Glomerular visceral epithelial cell (primary cell): ENCODE measurements around the gene CAMK2B.
A peak's percentile ranks its signal among the peaks of the same experiment; 100 is the strongest.
"Not testable (repeated sequence)": the region's sequence is repeated elsewhere in the genome, so short reads cannot be mapped to it uniquely, and the experiment has no call there.

ENCODE experiments used
- DNase-seq: peaks from one replicate; pipeline ENCODE4 v3.0.0-alpha.2; 2016; ENCODE audit errors: extremely low spot score

The CAMK2B gene

DNA sequence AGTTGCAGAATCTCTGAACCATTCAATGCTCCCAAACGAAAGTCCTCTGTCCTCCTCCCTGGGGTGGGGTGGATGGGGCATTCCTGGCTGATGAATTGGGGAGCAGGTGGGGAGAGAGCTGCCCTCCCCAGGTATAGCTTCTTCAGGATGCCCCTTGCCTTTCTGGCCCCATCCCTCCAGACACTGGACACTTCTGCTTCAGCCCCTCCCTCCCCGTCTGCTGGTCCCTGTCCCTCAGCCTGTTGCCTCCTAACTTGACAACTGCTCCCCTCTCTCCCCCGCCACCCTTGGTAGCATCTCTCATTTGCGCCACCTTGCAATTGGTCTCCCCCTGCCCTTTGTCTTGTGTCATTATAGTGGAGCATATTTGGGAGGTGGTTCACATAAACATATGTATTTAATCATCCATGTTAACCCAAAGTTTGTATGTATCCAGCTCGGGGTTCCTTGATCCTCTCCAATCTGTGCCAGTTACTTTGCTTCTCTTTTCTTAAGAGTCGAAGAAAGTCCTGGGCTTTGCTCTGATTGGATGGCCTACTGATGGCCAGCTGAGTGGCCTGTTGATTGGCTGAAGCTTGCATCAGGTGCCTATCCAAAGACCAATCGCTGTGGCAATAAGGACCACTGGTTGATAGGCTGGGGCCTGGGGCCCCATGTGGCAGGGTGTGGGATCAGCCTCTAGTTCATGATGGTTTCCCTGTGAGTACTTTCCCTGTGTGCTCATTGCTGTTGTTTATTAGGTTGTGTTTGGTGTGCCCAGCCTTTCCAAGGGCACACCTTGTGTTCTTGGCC lies 132.2 kb downstream of the CAMK2B start:
- no peak for DNase-seq

DNA sequence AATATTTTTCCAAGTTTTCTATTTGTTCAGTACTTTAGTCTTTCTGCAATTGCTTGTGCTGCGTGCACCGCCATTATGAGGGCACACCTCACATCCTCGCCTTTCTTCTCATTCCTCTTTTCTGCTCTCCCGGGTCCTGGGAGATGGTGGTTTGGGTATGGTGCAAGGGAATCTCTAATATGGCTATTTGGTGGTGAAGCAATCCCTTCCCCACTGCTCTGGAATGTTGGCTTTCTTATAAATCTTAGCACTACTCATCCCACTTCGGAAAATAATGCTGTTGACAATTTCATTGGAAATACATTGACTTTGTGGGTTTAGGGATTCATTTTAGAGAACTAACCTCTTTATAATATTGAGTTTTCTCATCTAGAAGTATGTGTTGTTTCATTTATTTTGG lies 134.2 kb downstream of the CAMK2B start:
- DNase-seq: no peak

DNA sequence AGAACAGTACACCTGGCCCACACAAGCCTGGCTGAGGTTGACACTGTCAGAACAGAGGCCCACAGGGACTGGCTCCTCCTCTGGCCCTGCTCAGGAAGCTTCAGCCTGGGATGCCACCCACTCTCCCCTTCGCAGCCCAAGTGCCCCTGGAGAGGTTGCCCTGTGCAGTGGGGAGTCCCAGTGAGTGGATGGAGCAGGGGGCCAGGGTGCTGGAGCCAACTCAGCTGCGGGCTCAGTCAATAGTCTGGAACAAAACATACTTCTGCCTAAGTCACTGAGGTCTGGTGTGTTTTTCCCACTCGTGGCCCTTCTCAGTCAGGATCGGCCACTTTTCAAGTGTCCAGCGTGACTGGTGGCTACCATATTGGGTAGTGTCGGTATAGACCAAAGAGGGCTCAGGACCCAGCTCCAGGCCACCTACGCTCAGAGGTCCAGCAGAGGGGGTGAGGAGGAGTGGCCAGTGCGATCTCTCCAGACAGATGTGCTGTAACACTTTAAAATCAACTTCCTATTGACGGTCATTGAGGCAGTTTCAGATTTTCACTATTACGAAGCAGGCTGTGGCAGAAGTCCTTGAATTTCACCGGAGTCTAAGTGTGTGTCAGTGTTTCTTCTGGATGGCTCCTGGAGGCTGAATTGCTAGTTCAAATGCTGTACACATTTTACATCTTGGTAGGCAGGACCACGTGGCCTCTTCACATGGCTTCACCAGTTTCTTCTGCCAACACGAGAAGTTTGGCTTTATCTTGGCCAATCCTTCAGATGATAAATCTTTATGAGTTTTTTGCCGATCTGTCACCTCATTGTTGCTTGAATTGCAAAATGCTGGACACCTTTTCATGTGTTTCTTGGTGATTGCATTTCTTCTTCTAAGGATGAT lies 135.2 kb downstream of the CAMK2B start:
- no peak for DNase-seq

DNA sequence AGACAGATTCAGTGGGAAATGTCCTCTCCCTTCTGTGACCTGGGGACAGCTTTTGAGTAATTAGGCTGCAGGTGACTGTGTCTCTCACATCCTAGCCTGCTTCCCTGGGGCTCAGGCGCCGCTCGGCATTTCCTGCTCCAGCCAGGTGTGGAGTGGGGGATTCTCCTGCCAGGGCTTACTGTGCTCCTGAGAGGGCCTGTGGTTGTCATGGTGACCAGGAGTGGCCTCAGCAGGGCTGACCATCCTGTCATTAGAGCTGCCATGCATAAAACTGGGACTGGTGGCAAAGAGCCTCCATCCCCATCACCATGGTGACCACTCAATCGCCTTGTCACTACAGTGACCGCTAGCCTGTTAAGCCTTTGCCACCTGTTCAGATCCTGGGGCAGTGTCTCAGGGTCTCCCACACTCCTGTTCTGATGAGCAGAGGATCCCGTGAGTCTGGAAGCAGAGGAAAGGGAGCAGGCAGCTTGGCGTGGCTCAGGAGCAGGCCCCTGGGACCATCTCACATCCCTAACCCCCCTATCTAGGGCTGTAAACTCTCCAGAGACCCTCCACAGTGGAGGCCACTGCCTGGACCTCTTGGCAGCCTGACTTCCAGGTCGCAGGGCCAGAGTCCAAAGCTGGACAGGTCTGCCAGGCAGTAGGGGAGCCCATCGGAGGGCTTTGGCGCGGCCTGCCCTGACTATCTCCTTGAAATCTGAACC lies 136.0 kb downstream of the CAMK2B start, which contains the start of gene GCK:
GCK (minus strand) TSS at position 154 of the 707 bp plus-strand sequence. CDS start 486 bp downstream, outside the sequence.
- no peak for DNase-seq

DNA sequence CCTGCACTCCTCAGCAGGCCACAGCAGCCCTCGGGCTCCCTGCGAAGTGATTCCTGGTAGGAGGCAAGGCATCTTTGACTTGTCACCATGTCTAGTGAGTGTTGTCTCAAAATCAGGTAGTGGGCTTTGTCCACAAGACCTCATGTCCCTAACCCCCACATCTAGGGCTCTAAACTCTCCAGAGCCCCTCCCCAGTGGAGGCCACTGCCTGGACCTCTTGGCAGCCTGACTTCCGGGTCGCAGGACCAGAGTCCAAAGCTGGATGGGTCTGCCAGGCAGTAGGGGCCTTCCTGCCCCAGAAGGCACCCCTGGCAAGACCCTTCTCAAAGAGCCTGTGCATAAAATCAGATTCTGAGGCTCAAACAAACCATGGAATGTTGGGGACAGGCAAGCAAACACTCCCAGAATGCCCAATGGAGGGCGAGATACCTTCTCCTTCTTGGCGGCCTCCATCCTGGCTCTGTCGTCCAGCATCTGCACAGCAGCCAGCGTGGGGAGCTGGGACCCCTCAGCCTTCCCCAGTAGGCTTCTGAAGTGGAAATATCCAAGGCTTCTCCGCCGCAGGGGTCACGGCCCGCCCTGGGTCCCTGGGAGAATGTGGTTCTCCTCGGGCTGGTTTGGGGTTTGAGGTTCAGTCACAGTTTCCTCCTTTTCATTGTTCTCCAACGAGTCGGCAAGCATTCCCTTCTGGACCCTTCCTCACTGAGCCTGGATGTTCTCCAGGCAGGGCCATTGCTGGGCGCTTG lies 136.7 kb downstream of the CAMK2B start:
- DNase-seq: no peak

DNA sequence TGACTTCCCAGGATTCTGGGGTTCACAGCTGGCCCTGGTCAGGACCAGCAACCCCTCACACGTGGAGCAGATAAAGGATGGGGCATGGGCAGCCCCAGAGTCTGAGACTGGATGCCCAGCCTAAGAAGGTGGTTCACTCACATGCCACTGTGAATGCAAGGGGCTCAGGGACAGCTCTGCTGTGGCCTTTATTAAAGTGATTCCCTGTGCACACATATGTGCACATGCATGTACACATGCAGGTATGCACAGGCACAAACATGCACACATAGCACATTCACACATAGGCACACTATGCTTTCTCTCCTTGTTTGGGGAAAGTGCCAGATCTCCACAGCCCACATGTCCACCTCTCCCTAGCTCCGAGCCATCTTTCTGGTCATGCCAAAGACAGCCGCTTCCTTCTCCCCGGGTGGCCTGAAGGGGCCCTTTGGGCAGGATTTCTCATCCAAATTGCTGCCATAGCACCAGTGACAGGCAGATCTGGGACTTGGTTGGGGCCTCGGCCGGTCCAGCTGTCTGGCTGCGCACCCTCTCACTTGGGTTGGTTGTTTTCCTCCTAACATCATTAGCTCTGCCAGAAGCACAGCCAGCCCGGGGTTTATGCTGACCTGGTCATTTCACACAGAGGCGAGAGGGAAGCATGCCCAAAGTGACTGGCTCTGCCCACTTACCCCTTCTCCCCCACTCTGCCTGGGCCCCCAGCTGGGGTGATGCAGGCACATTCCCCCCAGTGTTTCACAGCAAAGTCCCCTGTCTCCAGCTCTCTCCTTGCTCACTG lies 137.6 kb downstream of the CAMK2B start:
- no peak for DNase-seq

DNA sequence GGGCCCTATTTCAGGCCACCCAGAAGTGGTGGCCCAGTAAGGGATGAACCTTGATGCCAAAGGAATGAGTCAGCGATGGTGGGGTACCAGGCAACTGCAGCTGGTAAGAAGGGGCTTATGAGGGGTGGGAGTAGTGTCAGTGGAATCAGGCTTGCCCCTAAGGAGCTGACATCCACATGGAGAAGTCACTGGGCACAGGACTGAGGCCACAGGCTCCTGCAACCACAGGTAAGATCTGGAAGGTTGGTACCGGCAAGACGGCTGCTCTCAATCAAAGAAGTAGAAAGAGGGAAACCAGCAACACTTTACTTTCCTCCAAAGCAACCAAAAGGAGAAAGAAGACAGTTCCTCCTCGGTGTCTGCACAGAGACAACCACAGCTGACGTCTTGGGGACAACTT lies 138.7 kb downstream of the CAMK2B start:
- no peak for DNase-seq

DNA sequence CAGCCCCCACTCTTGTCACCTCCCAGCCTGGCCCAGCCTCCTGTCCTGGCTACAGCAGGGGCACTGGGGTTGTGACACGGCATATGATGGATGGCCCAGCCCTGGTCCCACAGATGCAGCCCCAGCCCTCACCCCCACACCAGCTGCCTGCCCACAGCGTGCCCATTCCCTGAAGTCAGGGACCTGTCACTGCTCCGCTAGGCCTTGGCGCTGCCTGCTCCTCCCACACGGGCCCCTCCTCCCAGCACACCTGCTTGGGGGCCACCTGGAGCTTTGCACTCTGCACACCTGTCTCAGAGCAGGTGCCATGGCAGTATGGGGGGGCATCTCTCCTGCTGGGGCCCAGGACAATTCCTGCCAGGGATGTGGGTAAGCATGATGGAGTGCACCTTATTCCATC lies 139.7 kb downstream of the CAMK2B start:
- DNase-seq: no peak

DNA sequence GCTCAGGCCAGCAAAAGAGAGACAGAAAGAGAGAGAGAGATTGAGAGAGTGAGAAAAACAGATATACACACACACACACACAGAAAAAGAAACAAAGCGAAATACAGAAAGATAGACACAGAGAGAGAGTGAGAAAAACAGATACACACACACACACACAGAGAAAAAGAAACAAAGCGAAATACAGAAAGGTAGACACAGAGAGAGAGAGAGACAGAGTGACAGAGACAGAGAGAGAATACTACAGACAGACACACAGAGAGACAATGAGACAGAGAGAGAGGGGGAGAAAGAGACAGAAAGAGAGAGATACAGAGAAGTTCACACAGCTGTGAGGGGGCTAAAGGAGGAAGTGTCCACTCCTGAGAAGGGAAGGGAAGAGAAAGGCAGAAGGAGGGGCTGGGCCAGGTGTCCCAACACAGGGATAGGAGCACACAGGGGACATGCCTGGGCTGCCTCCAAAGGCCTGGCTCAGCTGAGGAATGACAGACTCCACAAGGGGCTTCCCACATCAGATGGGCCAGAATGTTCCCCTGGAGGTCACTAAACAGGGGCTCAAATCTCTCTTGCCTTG lies 140.4 kb downstream of the CAMK2B start:
- no peak for DNase-seq

DNA sequence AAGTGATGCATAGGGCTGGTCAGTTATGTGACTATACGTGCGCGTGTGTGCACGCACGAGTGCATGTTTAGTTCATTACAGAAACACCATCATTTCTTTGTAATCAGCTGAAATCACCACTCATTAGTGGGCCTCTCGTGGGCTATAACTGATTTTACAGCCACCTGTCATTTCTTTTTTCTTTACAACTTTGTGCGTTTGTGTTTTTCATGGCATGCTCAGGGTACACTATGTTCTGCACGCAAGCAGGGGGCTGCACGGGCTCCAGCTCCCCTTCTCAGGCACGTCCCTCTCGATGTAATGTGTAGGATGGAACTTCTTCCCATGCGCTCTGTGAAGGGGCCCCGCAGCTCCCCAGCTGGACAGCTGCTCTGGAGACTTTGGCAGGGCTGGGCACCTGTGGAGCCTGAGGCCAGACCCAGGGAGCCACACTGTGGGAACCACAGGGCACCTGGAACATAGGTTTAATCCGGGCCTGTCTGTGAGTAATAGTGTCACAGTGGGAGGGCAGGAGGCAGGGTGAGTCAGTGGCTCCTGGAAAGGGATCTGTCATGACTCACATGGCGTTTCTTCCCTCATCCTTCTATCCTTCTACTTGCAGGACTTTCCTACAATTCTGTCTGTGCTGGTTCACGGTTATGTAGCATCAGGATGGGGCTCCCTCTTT lies 141.1 kb downstream of the CAMK2B start:
- peak; percentile 91 for DNase-seq

DNA sequence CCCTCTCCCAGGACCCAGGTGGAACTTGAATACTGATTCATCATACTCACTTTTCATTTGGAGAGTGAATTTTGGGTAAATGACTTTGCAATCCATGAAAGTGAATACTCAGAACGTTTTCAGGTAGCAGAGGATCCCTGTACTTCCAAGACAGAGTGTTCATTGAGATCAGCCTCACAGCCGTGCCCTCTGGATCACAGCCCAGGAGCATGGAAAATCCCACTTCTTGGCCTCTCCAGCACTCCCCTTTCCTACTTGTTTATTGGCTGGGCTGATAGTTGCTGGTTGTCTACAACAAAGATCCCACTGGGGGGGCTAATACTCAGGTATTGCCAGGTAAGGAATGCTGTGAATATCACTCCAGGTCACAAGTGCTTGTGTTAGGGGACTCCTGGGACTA lies 142.0 kb downstream of the CAMK2B start:
- DNase-seq: no peak

DNA sequence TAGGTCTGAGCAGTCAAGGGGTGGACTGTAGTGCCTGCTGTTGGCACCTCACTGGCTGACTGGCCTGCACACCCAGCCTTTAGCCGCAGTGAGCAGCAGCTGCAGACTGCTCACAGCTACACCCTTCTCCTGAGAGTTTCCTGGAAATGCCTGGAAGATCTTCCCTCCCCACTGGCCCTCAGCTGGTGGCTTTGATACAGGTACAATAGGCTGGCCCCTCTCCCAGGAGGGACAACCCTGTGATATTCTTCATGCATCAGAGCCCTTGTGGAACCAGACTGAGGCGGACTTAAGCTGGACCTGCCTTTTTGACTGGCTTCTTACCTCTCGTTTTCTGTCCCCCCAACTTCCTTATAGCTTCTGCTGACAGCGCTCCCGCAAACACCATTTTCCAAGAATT lies 142.6 kb downstream of the CAMK2B start:
- no peak for DNase-seq

DNA sequence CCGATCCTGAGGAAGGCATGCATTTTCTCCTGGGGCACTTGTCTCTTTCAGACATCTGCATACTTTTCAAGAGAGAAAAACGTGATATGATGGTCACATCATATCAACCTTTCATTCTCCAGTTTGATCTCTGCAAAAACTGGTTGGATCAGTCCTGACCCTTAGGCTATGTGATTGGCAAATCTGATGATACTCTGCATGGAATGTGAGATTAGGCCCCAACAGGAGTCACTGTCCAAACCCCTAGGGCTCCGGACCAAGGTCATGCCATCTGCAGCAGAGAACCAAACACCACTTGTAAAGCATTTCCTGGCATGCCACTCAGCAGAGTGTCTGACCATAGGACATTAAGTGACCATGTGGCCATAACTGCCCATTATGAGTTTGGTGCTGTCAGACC lies 144.8 kb downstream of the CAMK2B start:
- no peak for DNase-seq

DNA sequence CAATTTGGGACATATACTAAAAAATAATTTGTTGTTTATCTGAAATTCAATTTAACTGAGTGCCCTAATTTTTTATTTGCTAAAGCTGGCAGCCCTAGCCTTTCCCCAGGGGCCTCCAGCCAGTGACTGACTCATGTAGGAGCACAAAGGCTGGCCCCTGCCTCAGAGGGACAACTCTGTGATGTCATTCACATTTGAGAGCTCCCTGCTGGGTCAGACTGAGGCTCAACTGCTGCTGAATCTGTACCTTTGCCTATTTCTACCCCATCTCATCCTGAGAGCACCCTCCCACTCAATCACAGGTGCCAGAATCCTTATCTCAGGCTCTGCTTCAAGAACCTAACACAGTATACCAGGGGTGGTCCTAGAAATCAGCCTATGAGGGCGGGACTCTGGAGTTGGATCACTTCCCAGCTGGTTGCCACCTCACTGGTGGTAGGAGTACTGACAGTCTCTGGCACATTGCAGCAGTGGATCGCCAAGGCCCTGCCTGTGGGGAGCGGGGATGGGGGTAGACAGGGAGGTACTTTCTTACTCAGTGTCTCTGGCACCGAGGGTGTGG lies 147.7 kb downstream of the CAMK2B start:
- DNase-seq: peak; percentile 36

DNA sequence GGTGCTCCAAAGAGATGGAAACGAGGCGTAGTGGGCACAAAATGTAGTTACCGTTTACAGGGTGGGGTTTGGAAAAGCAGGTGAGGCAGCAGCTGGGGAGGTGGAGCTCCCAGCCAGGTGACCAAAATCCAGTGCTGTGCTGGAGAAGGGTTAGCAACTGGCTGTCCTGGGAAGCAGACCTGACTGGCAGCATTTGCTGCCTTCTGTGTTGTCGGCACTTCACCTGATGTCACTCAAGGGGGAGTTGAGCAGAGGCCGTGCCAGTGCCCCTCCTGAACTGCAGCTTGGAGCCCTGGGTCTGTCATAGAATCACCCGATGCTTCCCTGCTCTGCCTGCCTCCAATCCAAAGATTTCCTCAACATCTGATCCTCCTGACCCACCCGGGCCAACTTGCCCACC lies 148.9 kb downstream of the CAMK2B start:
- DNase-seq: no peak

DNA sequence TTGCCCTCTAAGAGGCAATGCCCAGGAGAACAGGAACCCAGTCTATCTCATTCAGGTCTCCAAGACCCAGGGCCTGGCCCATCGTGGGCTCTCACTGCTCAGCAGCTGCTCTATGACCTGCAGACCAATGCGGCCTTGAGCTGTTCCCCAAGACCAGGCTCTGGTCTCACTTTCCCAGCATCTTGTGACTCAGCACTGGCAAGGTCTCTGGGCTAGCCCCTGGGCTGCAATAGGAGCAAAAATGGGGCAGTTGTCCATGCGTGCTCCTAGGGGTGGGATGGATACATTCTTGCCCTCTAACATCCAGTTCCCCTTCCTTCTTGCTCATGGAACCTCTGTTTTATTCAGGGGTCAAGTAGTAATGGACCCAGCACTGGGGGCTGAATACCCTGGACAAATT lies 149.7 kb downstream of the CAMK2B start:
- DNase-seq: no peak

DNA sequence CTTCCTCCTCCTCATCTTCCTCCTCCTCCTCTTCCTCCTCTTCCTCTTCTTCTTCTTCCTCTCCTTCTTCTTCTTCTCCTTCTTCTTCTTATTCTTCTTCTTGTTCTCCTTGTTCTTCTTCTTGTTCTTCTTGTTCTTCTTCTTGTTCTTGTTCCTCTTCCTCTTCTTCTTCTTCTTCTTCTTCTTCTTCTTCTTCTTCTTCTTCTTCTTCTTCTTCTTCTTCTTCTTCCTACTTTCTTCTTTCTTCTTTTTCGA lies 150.8 kb downstream of the CAMK2B start:
- not testable (repeated sequence) for DNase-seq

DNA sequence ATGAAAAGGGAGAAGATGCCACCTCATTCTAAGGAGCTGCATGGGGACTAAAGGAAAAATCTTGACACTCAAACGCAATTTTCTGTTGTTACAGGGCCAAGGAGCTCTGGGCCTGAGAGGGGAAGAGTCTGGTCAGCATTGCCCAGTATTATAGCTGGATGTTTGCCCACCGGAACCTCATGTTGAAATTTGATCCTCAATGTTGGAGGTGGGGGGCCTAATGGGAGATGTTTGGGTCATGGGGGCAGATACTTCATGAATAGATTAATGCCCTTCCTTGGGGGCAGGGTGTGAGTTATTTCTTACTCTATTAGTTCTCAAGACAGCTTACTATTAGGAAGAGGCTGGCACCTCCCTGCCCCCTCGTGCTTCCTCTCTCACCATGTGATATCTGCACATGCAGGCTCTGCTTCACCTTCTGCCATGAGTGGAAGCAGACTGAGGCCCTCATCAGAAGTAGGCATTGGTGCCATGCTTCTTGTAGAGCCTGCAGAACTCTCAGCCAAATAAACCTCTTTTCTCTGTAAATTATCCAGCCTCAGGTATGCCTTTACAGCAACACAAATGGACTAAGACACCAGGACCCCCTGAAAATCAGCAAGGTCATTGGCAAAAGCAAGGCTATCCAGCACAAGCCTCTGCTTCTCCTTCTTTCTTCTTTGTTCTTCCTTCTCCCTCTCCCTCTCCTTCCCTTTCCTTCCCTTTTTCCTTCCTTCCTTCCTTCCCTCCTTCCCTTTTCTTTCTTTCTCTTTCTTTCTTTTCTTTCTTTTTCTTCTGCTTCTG lies 151.3 kb downstream of the CAMK2B start:
- DNase-seq: no peak

DNA sequence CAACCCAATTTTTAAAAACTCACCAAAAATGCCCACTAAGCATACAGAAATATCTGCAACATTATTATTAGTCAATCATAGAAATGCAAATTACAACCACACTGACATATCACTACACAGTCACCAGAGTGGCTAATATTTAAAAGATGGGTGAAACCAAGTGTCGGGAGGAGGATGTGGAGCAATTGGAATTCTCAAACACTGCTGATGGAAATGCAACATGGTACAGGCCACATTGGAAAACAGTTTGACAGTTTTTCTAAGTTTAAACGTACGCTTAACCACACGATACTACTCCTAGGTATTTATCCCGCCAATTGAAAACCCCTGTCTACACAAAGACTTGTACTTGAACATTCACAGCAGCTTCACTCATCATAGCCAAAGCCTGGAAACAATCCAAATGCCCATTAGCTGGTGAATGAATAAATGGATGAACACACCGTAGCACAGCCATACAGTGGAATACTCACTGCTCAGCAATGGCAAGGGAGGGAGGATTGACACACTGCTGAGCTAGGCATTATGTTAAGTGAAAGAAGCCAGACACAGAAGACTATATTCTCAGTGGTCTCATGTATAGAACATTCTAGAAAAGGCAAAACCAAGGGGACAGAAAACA lies 152.5 kb downstream of the CAMK2B start:
- peak; percentile 69 for DNase-seq
